Coronary artery (tissue), 2 donors: ENCODE results near the gene CYB561D2.

Experiments used
- DNase-seq: peaks from one replicate; pipeline ENCODE4 v3.0.0-alpha.2; 2017; ENCODE audit warnings: low spot score
- H3K27ac ChIP-seq, 2 donors: fragments of 200-600 bp; sonication (generic); one replicate each; pipeline ENCODE4 v1.5.1; 2016 to 2019
- H3K4me3 ChIP-seq: fragments of 200-600 bp; sonication (generic); 2 replicates; pipeline ENCODE4 v1.5.1; 2016; ENCODE audit warnings: mild to moderate bottlenecking, moderate library complexity
- TF ChIP-seq, protein P1 (sequence below): fragments of 200-600 bp; sonication (generic); IDR thresholded peaks from one replicate; pipeline ENCODE4 v1.5.1; 2019; ENCODE audit warnings: antibody characterized with exemption

Gene CYB561D2

DNA sequence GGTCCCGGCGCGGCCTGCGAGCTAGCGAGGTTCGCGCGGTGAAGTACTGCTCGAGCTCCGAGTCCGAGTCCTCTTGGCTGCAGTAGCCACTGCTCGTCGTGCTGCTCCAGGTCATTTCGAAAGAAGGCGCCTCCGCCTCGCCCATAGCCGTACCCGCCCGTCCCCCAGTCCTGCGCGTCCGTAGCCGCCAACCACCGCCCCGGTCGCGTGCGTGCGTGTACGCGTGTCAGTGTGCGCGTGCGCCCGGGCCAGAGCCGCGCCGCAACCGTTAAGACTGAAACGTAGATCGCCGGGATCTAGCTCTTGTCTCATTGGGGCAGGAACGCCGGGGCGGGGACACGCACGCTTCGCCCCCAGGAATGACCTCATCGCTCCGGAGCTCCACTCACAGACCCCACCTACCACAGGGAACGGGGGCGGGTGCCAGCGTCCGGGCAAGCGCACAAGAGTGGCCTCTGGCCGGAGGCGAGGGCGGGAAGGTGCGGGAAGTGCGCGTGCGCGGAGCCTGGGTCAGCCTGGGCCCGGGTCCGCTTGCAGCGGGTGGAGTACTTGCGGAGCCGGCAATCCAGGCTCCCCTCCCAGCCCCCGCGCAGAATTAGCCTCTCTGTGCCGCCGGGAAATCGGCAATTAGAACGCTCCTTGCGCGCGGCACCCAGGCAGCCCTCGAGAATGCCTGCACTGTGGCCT, 13.3 kb upstream of the CYB561D2 start:
- Histone ChIP-seq H3K4me3 (peak overlapping the region; percentile 91), H3K27ac (peak overlapping the region; percentile 95 to 99)
- DNase-seq, result peak; percentile 100
- TF ChIP-seq, protein P1, sequence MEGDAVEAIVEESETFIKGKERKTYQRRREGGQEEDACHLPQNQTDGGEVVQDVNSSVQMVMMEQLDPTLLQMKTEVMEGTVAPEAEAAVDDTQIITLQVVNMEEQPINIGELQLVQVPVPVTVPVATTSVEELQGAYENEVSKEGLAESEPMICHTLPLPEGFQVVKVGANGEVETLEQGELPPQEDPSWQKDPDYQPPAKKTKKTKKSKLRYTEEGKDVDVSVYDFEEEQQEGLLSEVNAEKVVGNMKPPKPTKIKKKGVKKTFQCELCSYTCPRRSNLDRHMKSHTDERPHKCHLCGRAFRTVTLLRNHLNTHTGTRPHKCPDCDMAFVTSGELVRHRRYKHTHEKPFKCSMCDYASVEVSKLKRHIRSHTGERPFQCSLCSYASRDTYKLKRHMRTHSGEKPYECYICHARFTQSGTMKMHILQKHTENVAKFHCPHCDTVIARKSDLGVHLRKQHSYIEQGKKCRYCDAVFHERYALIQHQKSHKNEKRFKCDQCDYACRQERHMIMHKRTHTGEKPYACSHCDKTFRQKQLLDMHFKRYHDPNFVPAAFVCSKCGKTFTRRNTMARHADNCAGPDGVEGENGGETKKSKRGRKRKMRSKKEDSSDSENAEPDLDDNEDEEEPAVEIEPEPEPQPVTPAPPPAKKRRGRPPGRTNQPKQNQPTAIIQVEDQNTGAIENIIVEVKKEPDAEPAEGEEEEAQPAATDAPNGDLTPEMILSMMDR, result no peak

DNA sequence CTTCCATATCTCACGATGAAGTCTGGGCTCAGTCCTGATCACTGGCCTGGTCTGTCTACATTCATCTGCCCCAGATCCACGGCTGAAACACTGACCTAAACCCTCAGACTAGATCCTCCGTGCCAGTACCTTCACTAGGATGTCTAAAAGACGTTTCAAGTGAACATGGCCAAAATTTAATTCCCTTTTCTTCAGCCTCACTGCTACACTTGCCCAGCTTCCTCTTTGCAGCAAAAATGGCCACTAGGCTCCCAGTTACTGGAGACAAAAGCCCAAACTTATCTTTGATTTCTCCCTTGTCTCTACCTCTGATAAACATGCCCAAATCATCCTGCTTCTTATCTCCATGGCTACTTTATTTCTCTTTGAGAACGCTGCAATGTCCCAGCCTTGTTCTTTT, 11.7 kb upstream of the CYB561D2 start:
- no peak for DNase-seq
- peak overlapping the region; percentile 91 for H3K4me3 ChIP-seq
- H3K27ac ChIP-seq, result peak overlapping the region; percentile 95 to 99
- TF ChIP-seq, protein P1, result no peak

DNA sequence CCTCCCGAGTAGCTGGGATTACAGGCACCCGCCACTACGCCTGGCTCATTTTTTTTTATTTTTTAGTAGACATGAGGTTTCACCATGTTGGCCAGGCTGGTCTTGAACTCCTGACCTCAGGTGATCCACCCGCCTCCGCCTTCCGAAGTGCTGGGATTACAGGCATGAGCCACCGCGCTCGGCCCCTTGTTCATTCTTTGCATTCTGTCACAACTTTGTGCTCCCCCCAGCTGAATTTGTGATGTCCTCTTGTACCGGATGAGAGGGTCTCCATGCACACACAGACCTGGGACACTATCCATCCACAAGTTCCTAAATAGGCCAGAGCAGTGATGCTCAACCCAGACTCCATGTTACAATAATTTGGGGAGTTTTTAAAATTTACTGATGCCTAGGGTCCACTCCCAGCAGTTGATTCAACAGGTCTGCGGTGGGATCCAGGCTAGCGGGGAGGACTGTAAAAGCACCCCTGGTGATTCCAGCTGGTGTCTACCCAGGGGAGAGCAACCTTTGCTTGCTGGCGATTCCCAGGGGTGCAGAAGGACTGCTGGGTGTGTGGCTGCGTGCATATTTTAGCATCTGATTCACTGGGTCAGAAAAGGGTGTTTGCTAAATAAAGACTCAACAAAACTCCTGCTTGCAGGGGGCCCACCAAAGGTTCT, 11.0 kb upstream of the CYB561D2 start:
- no peak for DNase-seq
- TF ChIP-seq, protein P1, result no peak
- Histone ChIP-seq H3K27ac (peak overlapping the region; percentile 82 to 99), H3K4me3 (peak overlapping the region; percentile 73)

DNA sequence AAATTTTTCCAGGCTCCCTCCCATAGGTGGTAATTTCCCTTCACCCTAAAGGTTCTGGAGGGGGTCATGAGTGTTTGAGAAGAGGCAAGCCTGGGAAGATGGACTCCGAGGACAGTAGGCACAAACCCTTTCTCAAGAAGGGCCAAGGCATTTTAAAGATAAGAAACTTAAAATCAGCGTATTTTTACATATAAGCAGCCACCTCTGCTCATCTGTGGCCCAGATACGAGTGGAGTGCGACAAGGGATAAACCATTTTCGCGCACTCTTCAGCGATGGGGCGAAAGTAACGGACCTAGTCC, 10.6 kb upstream of the CYB561D2 start:
- DNase-seq, result no peak
- TF ChIP-seq, protein P1, result no peak
- peak overlapping the region; percentile 73 for H3K4me3 ChIP-seq
- H3K27ac ChIP-seq, result peak overlapping the region; percentile 82 to 99

DNA sequence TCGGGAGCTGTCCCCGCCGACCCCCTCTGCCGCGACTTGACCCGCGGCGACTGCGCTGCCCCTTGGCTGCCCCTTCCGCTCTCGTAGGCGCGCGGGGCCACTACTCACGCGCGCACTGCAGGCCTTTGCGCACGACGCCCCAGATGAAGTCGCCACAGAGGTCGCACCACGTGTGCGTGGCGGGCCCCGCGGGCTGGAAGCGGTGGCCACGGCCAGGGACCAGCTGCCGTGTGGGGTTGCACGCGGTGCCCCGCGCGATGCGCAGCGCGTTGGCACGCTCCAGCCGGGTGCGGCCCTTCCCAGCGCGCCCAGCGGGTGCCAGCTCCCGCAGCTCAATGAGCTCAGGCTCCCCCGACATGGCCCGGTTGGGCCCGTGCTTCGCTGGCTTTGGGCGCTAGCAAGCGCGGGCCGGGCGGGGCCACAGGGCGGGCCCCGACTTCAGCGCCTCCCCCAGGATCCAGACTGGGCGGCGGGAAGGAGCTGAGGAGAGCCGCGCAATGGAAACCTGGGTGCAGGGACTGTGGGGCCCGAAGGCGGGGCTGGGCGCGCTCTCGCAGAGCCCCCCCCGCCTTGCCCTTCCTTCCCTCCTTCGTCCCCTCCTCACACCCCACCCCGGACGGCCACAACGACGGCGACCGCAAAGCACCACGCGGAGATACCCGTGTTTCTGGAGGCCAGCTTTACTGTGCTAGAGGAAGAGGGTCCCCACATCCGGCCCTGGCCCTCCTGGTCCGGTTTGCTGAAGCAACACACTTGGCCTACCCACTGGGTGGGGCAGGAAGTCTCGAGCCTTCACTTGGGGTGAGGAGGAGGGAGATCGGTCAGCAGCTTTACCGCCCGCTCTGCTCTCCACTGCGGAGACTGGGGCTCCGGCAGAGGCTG, 10.0 kb upstream of the CYB561D2 start, which contains the start of gene RASSF1:
TSS of gene RASSF1 (minus strand) at position 389 of the 882 bp plus-strand sequence. CDS start at position 358, 31 bp downstream.
- Histone ChIP-seq H3K27ac (peak within 1 kb of the TSS; percentile 82 to 99), H3K4me3 (peak within 1 kb of the TSS; percentile 73)
- TF ChIP-seq, protein P1, result no peak
- peak; percentile 89 for DNase-seq

DNA sequence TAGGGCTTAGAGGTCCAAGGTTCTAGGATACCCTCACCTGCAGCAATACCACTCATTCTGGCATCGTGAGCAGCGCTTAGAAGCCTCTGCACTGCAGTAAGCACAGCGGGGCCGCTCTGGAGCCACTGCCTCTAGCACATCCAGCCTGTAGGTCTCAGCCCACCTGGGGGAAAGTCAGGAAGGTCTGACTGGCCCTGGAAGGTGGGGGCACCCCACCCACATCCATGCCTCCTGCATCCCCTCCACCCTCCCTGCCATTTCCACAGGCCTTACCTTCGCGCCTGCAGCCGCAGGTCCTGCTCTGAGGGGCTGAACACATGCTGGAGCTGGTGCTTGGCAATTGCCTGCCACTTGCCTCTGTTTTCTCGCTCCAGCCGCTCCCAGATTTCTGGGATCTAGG, 9.1 kb upstream of the CYB561D2 start:
- TF ChIP-seq, protein P1, result no peak
- H3K27ac ChIP-seq, result peak overlapping the region; percentile 82 to 99
- DNase-seq, result no peak
- H3K4me3 ChIP-seq, result peak overlapping the region; percentile 73
